ENCODE measurements around the gene PEX1. TPM values are rescaled to one million over a fixed set of nuclear protein-coding genes. Genes with fewer than 3 reads are reported as not detected.
A peak's percentile ranks its signal among the peaks of the same experiment; 100 is the strongest.

PEX1 gene
- polyA plus RNA-seq (2013) = 14.0 and 14.3 TPM in 2 replicates

DNA sequence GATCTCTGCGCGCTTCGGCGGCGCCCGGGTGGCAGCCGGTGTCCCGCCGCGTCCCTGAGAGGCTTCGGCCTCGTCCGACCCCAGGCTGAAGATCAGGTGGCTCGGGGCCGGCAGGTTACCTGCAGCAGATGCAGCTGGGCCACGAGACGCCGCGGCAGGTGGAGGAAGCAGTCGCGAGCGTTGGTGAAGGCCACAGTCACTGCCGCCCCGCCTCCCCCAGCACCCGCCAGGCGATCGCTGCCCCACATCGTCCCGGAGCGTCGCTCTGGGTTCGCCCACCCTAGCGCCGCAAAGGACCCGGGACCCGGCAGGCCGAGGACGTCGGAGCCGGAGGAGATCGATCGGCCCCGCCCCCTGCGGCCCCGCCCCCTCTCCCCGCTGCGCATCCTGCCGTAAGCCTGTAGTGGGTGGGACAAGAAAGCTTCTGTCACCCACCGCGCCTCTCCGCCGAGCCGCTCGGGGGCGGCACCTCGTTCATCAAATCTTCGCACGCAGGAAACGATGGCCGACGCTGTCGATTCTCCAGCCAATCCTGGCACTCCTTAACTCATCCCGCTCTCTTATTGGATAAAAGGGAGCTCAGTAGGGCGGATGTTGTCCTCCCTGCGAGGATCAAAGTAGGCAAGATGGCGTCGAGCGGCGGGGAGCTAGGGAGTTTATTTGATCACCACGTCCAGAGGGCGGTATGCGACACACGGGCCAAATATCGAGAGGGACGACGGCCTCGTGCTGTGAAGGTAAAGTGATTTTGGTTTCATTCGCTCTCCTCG, at the start of gene PEX1, which contains the start of gene RBM48:
Gene PEX1 (minus strand): TSS at position 333 of the 770 bp plus-strand sequence. CDS start 85 bp downstream, at position 248.
Gene RBM48 (plus strand): TSS at position 608 of the 770 bp plus-strand sequence. CDS start 19 bp downstream, at position 627.
- peak within 1 kb of the TSS; percentile 53 for H3K14ac ChIP-seq (ENCODE audit: low read length)
- H2AK5ac ChIP-seq (ENCODE audit: low read length) = no peak within 1 kb of the TSS
- no peaks in the 10 kb centered on the region for H3K27me3 ChIP-seq (ENCODE audit: insufficient read depth, low read length)
- peak within 1 kb of the TSS; percentile 97 for H3K4me3 ChIP-seq (ENCODE audit: low read depth, low read length)
- peak within 1 kb of the TSS; percentile 94 for H2AFZ ChIP-seq (ENCODE audit: insufficient read depth, low read length, poor library complexity)
- no peak within 1 kb of the TSS for H2BK12ac ChIP-seq (ENCODE audit: low read length)
- H4K12ac ChIP-seq (ENCODE audit: low read depth, low read length) = peak within 1 kb of the TSS; percentile 52
- peak; percentile 99 for DNase-seq
- peaks cover 0 to 2% of the 10 kb centered on the region in 2 experiments for H3K4me1 ChIP-seq (ENCODE audit: control insufficient read depth in 1 of 2, insufficient read depth in 2 of 2, low read length in 2 of 2)
- H3K79me2 ChIP-seq (ENCODE audit: control insufficient read depth, insufficient read depth, low read length, poor library complexity) = peaks cover 3% of the 10 kb centered on the region
- H4K8ac ChIP-seq (ENCODE audit: low read depth, low read length) = peak within 1 kb of the TSS; percentile 86
- no peaks in the 10 kb centered on the region for H3K9me3 ChIP-seq (ENCODE audit: insufficient read depth, low read depth, low read length)
- peak within 1 kb of the TSS; percentile 10 for H2BK120ac ChIP-seq (ENCODE audit: insufficient read depth, low read length, poor library complexity)
- no CpG with 5 or more reads among the region's 79 CpGs for WGBS (ENCODE audit: extremely low coverage, insufficient coverage, insufficient read length)
- H3K36me3 ChIP-seq (ENCODE audit: control insufficient read depth in 1 of 2, insufficient read depth in 2 of 2, low read length in 2 of 2) = peaks cover 7% of the 10 kb centered on the region in 2 experiments
- H3K79me1 ChIP-seq (ENCODE audit: low read length) = peaks cover 6% of the 10 kb centered on the region
- peak within 1 kb of the TSS; percentile 50 for H3K4ac ChIP-seq (ENCODE audit: low read depth, low read length)
- H3K18ac ChIP-seq (ENCODE audit: low read length) = peak within 1 kb of the TSS; percentile 75
- peak within 1 kb of the TSS; percentile 85 for H3K9ac ChIP-seq (ENCODE audit: low read length)
- peak within 1 kb of the TSS; percentile 47 for H3K27ac ChIP-seq (ENCODE audit: low read depth, low read length)
- no peak within 1 kb of the TSS for H3K23ac ChIP-seq (ENCODE audit: low read length)
- peak within 1 kb of the TSS; percentile 90 for H3K4me2 ChIP-seq (ENCODE audit: low read length)
- no peak within 1 kb of the TSS for H2BK5ac ChIP-seq (ENCODE audit: low read depth, low read length, poor library complexity)
- H4K91ac ChIP-seq (ENCODE audit: low read depth, low read length) = peak within 1 kb of the TSS; percentile 45

DNA sequence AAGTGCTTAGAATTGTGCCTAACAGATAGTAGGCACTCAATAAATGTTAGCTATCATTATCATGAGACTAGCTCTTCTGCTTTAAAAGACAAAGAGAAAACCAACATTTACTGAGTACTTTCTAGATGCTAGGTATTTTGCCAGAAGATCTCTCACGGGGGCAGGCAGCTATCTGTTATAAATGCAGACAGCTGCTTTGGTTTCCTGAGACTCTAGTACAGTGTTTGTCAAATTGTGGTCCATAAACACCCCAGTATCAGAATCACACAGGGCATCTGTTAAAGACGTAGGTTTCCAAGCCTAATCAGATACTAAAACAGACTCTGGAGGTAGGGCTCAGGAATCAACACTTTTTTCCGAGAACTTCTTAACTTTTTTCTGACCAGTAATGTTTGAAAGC, 48.0 kb upstream of the PEX1 start:
- no peak overlapping the region for H2BK12ac ChIP-seq (ENCODE audit: low read length)
- H3K4ac ChIP-seq (ENCODE audit: low read depth, low read length) = no peak overlapping the region
- H3K27ac ChIP-seq (ENCODE audit: low read depth, low read length) = no peak overlapping the region
- H2BK120ac ChIP-seq (ENCODE audit: insufficient read depth, low read length, poor library complexity) = no peak overlapping the region
- H3K9ac ChIP-seq (ENCODE audit: low read length) = no peak overlapping the region
- H2AFZ ChIP-seq (ENCODE audit: insufficient read depth, low read length, poor library complexity) = no peak overlapping the region
- DNase-seq = no peak
- H3K4me2 ChIP-seq (ENCODE audit: low read length) = no peak overlapping the region
- H3K23ac ChIP-seq (ENCODE audit: low read length) = no peak overlapping the region
- no peaks in the 10 kb centered on the region for H3K4me1 ChIP-seq (ENCODE audit: control insufficient read depth in 1 of 2, insufficient read depth in 2 of 2, low read length in 2 of 2)
- no peak overlapping the region for H4K91ac ChIP-seq (ENCODE audit: low read depth, low read length)
- no peak overlapping the region for H2AK5ac ChIP-seq (ENCODE audit: low read length)
- H4K12ac ChIP-seq (ENCODE audit: low read depth, low read length) = no peak overlapping the region
- no CpG with 5 or more reads among the region's 3 CpGs for WGBS (ENCODE audit: extremely low coverage, insufficient coverage, insufficient read length)
- H3K27me3 ChIP-seq (ENCODE audit: insufficient read depth, low read length) = no peaks in the 10 kb centered on the region
- no peak overlapping the region for H4K8ac ChIP-seq (ENCODE audit: low read depth, low read length)
- no peak overlapping the region for H2BK5ac ChIP-seq (ENCODE audit: low read depth, low read length, poor library complexity)
- H3K18ac ChIP-seq (ENCODE audit: low read length) = no peak overlapping the region
- no peak overlapping the region for H3K14ac ChIP-seq (ENCODE audit: low read length)
- H3K79me1 ChIP-seq (ENCODE audit: low read length) = no peaks in the 10 kb centered on the region
- H3K4me3 ChIP-seq (ENCODE audit: low read depth, low read length) = no peak overlapping the region
- no peaks in the 10 kb centered on the region for H3K79me2 ChIP-seq (ENCODE audit: control insufficient read depth, insufficient read depth, low read length, poor library complexity)
- no peaks in the 10 kb centered on the region for H3K9me3 ChIP-seq (ENCODE audit: insufficient read depth, low read depth, low read length)
- peaks cover 18 to 22% of the 10 kb centered on the region in 2 experiments for H3K36me3 ChIP-seq (ENCODE audit: control insufficient read depth in 1 of 2, insufficient read depth in 2 of 2, low read length in 2 of 2)

DNA sequence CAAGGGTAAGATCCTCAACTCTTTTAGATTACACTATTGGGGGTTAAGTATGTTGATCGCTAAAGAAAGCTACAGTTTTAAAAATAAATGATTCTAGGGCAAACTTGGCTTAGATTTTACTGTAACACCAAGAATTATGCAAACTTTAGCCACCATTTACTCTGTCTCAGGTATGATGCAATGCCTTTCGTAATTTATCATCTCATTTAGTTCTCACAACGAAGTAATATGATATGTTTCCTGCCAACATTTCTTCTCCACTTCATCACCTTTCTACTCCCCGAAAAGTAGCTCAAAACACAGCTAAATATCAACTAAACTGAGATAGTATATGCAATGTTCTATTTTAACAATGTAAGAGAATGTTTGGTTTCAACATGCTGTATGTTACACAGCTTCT, 40.8 kb upstream of the PEX1 start:
- no peaks in the 10 kb centered on the region for H3K9me3 ChIP-seq (ENCODE audit: insufficient read depth, low read depth, low read length)
- no peak overlapping the region for H4K91ac ChIP-seq (ENCODE audit: low read depth, low read length)
- WGBS (ENCODE audit: extremely low coverage, insufficient coverage, insufficient read length) = no CpG with 5 or more reads among the region's 4 CpGs
- H3K9ac ChIP-seq (ENCODE audit: low read length) = no peak overlapping the region
- H3K23ac ChIP-seq (ENCODE audit: low read length) = no peak overlapping the region
- no peaks in the 10 kb centered on the region for H3K27me3 ChIP-seq (ENCODE audit: insufficient read depth, low read length)
- H3K4ac ChIP-seq (ENCODE audit: low read depth, low read length) = no peak overlapping the region
- H2AFZ ChIP-seq (ENCODE audit: insufficient read depth, low read length, poor library complexity) = no peak overlapping the region
- H2BK120ac ChIP-seq (ENCODE audit: insufficient read depth, low read length, poor library complexity) = no peak overlapping the region
- H3K4me3 ChIP-seq (ENCODE audit: low read depth, low read length) = no peak overlapping the region
- no peak overlapping the region for H2AK5ac ChIP-seq (ENCODE audit: low read length)
- no peak overlapping the region for H2BK12ac ChIP-seq (ENCODE audit: low read length)
- no peak overlapping the region for H3K18ac ChIP-seq (ENCODE audit: low read length)
- DNase-seq = no peak
- H3K4me1 ChIP-seq (ENCODE audit: control insufficient read depth in 1 of 2, insufficient read depth in 2 of 2, low read length in 2 of 2) = no peaks in the 10 kb centered on the region
- H2BK5ac ChIP-seq (ENCODE audit: low read depth, low read length, poor library complexity) = no peak overlapping the region
- no peak overlapping the region for H4K12ac ChIP-seq (ENCODE audit: low read depth, low read length)
- H3K36me3 ChIP-seq (ENCODE audit: control insufficient read depth in 1 of 2, insufficient read depth in 2 of 2, low read length in 2 of 2) = peaks cover 19 to 20% of the 10 kb centered on the region in 2 experiments
- no peaks in the 10 kb centered on the region for H3K79me2 ChIP-seq (ENCODE audit: control insufficient read depth, insufficient read depth, low read length, poor library complexity)
- no peak overlapping the region for H3K27ac ChIP-seq (ENCODE audit: low read depth, low read length)
- H3K4me2 ChIP-seq (ENCODE audit: low read length) = no peak overlapping the region
- H3K79me1 ChIP-seq (ENCODE audit: low read length) = no peaks in the 10 kb centered on the region
- no peak overlapping the region for H4K8ac ChIP-seq (ENCODE audit: low read depth, low read length)
- H3K14ac ChIP-seq (ENCODE audit: low read length) = no peak overlapping the region

DNA sequence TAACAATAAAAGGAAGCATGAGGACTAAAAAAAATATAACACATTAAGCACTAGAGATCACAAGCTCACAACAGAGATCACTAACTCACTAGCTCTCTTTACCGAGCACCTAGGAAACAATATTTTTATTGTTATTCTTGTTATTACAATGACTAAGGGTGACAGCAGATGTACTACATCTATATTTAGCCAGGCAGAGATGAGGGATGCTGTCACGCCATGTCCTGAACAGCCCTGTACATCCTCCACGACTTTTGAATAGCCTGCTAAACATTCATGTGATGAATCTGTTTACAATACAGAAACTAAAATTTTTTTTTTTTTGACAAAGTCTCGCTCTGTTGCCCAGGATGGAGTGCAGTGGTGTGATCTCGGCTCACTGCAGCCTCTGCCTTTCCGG, 39.1 kb upstream of the PEX1 start:
- H3K36me3 ChIP-seq (ENCODE audit: control insufficient read depth in 1 of 2, insufficient read depth in 2 of 2, low read length in 2 of 2) = peaks cover 16 to 17% of the 10 kb centered on the region in 2 experiments
- DNase-seq = no peak
- H2BK120ac ChIP-seq (ENCODE audit: insufficient read depth, low read length, poor library complexity) = no peak overlapping the region
- H3K4me2 ChIP-seq (ENCODE audit: low read length) = no peak overlapping the region
- H3K4ac ChIP-seq (ENCODE audit: low read depth, low read length) = no peak overlapping the region
- H3K27me3 ChIP-seq (ENCODE audit: insufficient read depth, low read length) = no peaks in the 10 kb centered on the region
- H2AFZ ChIP-seq (ENCODE audit: insufficient read depth, low read length, poor library complexity) = no peak overlapping the region
- WGBS (ENCODE audit: extremely low coverage, insufficient coverage, insufficient read length) = no CpG with 5 or more reads among the region's 6 CpGs
- H3K18ac ChIP-seq (ENCODE audit: low read length) = no peak overlapping the region
- no peak overlapping the region for H3K14ac ChIP-seq (ENCODE audit: low read length)
- H3K23ac ChIP-seq (ENCODE audit: low read length) = no peak overlapping the region
- no peak overlapping the region for H4K91ac ChIP-seq (ENCODE audit: low read depth, low read length)
- H2BK5ac ChIP-seq (ENCODE audit: low read depth, low read length, poor library complexity) = no peak overlapping the region
- H3K9ac ChIP-seq (ENCODE audit: low read length) = no peak overlapping the region
- H3K79me2 ChIP-seq (ENCODE audit: control insufficient read depth, insufficient read depth, low read length, poor library complexity) = no peaks in the 10 kb centered on the region
- no peaks in the 10 kb centered on the region for H3K9me3 ChIP-seq (ENCODE audit: insufficient read depth, low read depth, low read length)
- no peaks in the 10 kb centered on the region for H3K79me1 ChIP-seq (ENCODE audit: low read length)
- H4K8ac ChIP-seq (ENCODE audit: low read depth, low read length) = no peak overlapping the region
- no peak overlapping the region for H2AK5ac ChIP-seq (ENCODE audit: low read length)
- H3K4me1 ChIP-seq (ENCODE audit: control insufficient read depth in 1 of 2, insufficient read depth in 2 of 2, low read length in 2 of 2) = no peaks in the 10 kb centered on the region
- no peak overlapping the region for H2BK12ac ChIP-seq (ENCODE audit: low read length)
- no peak overlapping the region for H4K12ac ChIP-seq (ENCODE audit: low read depth, low read length)
- no peak overlapping the region for H3K4me3 ChIP-seq (ENCODE audit: low read depth, low read length)
- no peak overlapping the region for H3K27ac ChIP-seq (ENCODE audit: low read depth, low read length)

All from trophoblast cell (in vitro differentiated cells and primary cell).